NCI-H774 (cell line): Measurements from ENCODE around the gene EPHA6.
A peak's percentile ranks its signal among the peaks of the same experiment; 100 is the strongest.

Source experiments
- DNase-seq: peaks from one replicate; lab custom pipeline; 2025; lab: John Stamatoyannopoulos, UW

Gene EPHA6

DNA sequence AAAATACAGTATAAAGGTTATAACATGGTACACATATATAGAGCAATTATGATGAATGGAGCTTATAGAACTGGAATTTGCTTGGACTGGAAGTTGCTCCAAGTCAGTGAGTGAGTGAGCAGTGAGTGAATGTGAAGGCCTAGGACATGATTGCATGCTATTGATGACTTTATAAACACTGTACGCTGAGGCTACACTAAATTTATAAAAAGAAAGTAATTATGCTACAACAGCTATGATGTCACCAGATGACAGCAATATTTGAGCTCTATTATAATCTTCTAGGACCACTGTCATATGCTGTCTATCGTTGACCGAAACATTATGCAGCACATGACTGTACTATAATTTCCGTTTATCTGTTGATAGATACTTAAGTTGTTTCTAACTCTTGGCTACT is 463.3 kb downstream of the EPHA6 start:
- no peak for DNase-seq

DNA sequence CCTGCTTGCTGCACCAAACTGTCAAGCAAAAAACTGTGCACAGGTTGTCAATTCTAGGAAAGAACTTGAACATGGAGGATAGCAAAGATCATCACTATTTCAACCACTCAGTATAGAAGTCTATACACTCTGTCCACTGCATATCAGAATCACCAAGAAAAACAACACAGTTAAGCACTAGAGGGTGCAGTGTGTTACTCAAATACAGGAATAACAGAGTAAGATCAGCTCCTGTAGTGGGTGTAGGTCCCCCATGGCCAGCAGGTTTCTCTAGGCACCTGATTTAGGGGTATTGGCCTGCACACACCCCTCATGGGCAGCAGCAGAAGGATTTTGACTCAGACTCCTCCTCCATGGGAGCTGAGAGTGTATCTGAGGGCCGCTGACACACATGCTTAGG is 464.1 kb downstream of the EPHA6 start:
- peak; percentile 20 for DNase-seq

DNA sequence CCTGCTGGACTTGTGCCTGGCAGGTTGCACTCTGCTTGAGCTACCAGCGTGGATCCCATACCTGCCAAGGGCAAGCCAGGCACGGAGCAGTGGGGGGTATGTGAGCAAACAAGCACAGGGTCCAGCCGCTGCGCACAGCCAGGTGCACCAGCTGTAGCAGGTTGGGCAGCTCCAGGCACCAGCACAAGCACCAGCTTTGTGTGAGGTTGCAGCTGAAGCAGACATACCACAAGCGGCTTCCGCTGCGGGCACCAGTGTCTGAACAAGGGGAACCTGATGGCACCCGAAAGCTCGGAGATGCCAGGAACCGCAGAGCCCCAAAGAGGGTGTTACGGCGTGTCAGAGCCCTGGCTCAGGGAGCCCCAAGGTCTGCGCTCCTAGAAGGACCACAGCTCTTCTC is 477.5 kb downstream of the EPHA6 start:
- peak; percentile 94 for DNase-seq

DNA sequence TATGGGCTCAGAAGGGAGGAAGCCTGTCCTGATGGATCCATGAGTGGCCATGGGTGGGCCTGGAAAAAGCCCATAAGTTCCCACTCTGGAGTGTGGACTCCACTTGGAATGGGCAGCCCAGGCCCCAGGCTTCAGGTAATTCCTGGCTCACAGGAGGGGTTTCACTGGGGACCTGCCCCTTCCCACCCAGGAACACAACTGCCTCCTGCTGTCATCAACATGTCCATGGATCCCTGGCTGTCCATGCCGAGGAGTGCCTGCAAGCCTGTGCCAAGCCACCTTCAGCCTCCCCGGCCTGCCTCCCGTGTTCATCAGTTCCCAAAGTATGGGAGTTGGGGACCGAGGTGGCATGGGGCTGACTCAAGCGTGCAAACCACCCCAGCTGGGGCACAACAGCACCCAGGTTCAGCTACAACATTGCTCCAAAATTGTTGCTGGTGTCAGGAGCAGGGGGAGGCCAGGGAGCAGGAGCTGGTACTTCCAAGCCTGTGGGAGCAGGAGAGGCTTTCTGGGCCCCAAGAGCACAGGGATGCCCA is 479.3 kb downstream of the EPHA6 start:
- DNase-seq, result no peak

DNA sequence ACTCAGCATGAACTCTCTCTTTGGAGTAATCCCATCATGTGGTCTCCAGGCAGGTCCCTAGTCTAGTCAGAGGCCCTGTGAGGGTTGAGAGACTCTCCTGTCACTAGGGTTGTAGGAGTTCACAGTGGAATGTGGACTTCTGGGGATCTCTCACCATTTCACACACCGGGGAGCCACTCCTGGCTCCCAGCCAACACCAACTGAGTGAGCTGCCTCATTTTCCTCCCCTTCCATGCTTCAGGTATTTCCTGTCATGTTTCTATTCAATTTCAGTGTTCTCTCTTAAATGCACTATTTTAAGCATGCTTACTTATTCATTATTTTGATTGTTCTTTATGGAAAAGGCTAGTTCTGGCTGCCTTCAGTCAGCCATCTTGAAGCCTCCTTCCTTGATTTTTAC is 482.6 kb downstream of the EPHA6 start:
- no peak for DNase-seq

DNA sequence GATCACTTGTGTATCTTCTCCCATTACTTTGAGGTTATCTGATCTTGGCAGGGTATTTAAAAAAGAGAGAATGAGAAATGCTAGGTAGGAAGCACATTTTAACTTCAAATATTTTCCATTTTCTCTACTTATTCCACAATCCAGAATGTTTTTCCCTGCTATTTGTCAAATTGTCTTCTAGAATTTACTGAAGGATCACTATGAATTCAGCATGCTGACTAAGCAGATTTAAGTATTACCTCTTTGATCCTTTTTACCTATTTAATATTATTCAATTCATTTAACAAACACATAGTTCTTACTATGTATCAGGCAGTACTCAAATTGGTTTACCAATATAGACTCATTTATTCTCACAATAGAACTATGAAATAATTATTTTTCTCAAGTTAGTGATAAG is 486.7 kb downstream of the EPHA6 start:
- no peak for DNase-seq

DNA sequence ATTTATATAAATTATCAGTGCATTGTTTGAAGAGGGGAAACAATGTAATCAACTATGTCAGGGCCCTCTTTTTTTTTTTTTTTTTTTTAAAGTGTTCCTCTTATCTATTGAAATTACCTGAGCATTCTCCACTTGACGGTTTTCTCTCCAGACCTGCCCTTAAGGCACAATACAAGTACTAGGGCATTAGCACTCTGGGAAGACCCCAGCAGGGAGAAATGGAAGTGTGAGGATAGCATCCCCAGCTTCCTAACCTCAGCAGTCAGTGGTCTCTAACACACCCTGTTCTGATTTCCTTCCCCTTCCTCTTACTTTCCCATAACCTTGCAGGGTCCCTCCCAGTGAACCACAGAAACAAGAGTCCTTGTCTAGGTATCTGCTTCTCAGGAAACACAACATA is 491.8 kb downstream of the EPHA6 start:
- no peak for DNase-seq

DNA sequence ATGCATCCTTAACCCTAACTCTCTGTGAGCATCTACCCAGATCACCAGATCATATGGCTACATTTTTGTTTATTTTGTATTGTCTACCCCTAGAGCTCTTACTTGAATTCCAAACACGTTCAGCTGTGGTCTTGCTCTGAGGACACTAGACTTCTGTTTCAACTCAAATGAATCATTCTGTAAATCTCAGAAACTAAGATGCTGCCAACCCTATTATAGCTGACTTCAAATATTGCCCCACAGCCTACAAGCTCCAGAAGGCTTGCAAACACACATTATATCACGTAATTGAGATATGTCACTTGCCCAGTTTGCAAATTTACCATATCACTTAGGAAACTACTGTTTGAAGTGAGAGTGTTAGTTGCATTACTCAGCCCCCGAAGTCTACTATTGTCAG is 524.0 kb downstream of the EPHA6 start:
- no peak for DNase-seq

DNA sequence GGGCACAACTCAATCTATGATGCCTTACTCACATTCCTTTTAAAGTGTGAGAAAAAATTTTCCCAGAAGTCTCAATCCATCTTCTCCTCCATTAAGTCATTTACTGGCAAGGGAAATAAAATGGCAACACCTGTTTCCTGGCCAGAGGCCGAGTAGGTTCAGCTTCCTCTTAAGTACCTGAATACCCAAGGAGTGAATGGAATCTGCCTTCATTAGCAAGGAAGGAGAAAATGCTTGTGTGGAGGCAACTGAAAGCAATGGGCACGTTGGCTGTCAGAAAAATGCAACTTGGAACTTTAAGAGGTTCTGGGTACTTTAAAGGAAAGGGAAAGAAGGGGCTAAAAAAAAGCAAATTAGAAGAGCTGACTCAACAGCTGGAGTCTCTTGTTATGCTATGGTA is 526.5 kb downstream of the EPHA6 start:
- DNase-seq, result no peak

DNA sequence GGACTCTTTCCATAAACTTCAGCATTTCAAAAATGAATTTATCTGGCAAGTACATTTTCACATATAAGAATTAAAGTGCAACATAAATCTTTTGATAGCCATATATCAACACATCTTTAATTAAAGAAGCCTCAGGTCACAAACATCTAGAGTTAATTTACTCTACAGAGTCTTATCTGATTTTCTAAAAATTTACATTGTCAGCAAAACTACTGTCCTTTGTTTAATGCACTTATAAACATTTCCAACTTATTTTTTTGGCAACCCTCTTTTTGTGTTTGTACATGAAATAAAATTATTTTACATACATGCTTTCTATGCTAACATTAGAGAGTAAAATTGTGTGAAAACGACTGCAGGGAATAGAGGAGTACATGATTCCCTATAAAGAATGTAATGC is 533.4 kb downstream of the EPHA6 start:
- no peak for DNase-seq

DNA sequence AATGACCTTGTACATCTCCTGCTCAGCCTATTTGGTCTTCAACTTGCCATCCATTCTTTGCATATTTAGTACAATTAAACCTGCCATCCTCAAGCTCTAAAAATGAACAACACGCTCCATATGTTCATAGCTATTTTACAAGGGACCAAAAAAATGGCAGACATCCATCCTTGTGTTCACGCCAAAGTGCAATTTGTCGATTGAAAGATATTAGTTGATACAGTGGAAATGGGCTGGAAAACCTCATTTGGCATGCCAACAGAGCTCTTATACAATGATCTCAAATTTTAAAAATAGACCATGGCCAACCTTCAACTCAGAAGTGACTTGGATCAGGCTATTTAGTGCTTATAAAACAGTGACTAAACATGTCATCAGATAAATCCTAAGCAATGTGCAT is 536.6 kb downstream of the EPHA6 start:
- no peak for DNase-seq

DNA sequence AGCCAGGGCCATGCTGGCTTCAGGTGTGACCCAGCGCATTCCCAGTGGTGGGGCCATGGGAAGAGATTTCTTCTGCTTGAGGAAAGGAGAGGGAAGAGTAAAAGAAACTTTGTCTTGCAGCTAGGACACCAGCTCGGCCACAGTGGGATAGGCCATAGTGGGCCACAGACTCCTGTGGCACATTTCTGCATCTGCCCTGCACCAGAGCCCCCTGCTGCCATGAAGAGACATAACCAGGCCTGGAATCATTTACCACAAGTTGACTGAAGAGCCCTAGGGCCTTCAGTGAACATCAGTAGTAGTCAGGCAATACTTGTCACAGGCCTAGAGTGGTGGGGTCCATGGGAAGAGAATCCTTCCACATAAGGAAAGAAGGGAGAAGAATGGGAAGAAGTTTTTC is 538.8 kb downstream of the EPHA6 start:
- no peak for DNase-seq

DNA sequence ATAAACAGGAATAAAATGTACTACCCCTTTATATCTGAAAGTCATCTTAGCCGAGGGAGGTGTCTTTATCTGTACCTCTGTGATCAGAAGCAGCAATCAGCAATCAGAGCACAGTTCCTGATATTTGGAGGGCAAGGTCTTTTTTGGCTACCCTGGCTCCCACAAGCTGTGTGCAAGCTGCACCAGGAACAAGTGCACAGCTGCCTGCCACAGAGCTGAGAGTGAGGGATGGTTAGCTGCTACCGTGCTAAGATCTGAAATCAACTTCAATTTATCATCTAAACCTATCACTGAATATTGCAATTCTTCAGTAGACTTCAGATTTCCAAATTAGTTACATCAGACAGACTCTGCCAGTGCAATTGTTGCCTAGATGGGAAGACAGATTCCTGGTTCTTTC is 545.6 kb downstream of the EPHA6 start:
- DNase-seq, result no peak

DNA sequence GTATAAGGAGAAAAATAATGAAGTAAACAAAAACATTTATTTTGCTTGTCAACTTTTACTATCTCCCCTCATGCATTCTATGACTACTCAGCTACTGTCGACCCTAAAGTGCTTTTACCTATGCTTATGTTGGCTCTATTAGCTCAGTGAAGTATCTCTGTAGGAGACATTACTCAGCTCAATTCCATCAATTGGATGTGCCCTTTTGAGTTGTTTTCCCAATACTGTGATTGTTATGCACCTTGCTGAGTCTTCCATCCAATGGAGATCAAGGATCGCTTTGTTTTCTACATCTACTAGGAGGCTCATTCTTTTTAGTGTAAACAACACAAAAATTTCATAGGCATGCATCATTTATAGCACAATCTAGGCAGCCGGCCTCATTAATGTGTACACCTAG is 546.4 kb downstream of the EPHA6 start:
- DNase-seq, result no peak

DNA sequence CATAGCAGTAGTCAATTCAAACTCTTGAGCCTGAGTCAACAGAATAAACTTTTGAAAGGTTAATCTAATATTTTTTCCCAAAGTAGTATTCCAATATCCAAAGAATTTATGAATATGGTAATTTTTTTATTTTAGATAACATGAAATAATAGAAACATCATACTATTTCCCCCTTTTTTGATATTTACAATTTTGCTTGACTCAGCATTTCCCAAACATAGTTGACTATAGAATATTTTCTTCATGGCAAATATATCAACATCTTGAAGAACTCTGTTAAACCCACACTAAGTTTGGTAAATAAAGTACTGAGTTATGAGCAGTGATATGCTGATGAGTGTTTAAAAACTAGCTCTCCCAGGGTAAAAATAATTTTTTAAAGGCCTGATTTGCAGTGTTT is 570.2 kb downstream of the EPHA6 start:
- DNase-seq, result no peak

DNA sequence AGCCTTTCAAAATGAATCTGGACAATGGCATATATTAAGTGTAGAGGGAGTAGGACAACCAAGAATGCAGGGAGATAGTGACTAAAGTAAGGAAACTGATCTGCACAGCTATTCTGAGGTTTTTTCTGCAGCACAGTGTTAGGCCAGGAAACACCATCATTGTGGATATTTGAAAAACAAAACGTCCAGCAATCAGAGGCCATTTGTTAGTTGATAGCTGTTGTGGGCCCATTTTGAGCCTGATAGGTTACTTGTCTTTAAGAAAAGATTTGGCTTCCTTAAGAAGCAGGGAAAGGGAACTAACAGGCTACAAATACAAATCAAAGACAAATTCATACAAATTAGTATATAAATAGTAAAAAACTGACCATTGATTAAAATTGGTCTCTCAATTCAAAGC is 574.4 kb downstream of the EPHA6 start:
- no peak for DNase-seq

DNA sequence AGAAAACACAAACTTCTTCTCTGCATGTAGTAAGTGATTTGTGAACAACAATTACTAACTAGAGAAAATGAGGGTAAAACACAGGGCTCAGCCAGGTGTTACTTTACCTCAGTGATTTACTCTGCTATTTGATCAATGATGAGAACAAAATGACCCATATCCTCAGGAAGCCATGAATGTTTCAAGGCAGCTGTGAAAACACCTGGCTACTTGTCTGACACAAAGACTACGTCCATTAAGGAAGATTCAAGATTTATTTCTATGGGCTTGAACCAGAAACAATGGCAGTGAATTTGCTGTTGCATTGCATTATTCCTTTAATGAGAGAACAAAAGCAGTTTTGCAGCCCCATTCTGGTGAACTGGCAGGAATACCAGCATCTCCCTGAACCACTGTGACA is 575.5 kb downstream of the EPHA6 start:
- DNase-seq, result peak; percentile 89

DNA sequence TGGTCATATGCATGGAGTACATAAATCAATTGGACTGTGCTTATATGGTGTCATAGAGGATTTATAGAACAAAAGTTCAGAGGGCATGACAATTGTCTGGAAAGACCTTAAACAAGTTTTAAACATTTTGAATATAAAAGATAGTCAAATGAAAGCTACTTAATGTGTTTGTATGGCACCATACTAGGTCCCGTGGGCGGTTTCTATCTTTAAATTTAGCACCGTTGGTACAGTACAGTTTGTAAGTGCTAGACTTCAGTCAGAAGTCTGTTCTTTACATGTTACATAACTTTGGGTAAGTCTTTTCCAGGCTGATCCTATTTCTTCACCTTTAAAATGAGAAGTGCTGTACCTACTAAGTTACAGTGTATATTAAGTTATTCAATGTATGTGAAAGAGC is 576.8 kb downstream of the EPHA6 start:
- no peak for DNase-seq

DNA sequence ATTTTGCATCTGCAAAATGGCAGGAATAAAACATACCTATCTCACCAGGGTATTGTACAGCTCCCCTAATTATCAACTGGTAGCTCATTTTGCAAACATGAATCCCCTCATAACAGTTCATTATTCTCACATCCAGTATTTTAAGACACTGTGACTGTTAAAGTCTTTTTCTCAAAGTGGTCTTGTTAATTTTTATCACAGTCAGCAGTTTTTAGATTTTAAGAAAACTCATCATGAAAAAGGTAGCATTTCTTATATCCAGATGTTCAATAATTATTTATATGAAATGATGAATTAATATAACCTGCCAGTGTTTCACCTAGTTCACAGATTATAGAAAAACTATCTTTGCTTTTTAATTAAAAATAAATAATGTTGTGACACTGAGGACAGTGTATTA is 595.2 kb downstream of the EPHA6 start:
- DNase-seq, result no peak

DNA sequence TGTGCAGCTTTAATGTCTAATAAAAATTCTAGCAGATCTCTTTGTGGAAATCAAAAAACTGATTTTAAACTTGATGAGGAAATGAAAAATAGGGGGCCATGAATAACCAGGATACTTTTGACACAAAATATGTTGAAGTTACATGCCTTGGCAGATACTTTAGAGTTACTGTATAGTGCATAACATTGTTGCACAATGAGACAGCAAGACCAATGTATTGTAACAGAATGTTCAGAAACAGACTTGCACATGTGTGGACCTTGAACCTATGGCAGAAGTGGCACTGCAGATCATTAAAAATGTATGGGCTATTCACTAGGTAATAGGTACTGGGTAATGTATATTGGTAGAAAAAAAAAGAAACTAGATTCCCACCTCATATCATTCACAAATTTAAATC is 607.2 kb downstream of the EPHA6 start:
- DNase-seq, result no peak

DNA sequence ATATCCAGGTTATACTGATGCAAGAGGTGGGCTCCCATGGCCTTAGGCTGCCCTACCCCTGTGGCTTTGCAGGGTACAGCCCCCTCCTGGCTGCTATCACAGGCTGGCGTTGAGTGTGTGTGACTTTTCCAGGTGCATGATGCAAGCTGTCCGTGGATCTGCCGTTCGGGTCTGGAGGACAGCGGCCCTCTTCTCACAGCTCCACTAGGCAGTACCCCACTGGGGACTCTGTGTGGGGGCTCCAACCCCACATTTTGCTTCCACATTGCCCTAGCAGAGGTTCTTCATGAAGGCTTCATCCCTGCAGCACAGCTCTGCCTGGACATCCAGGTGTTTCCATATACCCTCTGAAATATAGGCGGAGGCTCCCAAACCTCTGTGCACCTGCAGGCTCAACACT is 610.6 kb downstream of the EPHA6 start:
- DNase-seq, result no peak

DNA sequence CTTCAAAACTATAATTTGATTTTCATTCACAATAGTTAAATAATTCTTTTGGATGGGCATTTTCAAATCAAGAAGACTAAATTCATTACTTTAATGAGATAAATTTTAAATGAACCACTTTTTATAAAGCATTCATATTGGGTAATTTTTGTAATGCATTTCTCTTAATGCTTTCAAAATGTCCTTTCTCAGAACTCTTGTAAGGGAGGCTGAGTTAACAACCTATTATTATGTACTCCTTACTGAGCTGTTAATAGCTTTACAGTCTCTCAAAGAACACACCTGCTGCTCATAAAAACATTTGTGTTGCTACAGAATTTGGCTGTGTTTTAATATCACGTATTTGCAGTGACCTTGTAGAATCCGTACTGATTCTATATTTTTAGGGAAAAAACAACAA is 616.2 kb downstream of the EPHA6 start:
- peak; percentile 83 for DNase-seq

DNA sequence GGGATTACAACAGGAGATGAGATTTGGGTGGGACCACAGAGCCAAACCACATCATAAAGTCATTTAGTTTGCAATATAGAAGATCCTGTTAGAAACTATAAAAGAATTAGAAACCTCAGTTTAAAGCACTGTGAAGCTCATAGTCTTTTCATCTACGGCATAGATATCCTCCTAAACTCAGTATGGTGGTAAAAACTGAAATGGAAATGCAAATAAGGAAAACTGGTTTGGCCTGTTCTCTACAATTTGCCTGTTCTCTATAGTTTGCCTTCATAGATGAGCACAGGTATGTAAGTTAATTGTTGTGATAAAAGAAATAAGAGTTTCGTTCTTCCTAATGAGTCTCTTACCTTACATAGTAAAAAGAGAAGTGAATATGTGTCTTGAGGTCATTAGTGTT is 618.5 kb downstream of the EPHA6 start:
- no peak for DNase-seq

DNA sequence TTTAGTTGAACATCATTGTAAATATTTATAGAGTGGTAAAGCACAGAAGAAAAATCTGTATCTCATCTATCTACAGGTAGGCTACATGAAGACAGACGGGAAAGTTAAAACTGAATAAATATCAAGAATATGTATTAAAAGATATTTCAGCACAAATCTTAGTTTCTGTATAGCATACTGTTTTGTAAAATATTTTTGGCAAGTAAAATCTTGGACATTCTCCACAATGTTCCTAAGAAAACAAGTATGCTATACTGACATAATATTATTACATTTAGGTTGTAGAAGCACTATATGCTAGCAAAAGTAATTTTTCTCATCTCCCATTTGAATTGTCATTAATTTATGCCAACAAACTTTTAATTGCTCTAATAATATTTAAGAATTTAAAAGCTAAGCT is 623.7 kb downstream of the EPHA6 start:
- no peak for DNase-seq

DNA sequence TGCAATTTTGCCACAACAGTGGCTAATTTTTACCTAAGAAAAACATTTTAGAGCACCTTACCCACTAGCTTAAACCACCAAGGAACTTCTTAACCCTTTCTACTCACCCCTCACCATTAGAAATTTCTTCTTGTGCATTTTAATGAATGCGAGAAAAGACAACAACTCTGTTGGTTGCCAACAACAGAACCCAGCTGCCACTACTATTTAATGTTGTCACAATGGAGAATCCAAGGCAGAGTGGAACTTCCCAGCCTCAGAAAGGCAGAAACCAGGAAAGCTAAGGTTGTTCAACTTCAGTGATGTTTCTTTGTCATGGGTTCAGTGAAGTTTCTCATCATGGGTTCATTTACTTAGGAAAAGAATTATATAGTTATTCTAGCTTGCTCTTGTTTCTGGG is 625.0 kb downstream of the EPHA6 start:
- DNase-seq, result no peak
